K562 (cell line): Measurements from ENCODE around the gene TCF7. TPM values are rescaled to one million over a fixed set of nuclear protein-coding genes. Genes with fewer than 3 reads are reported as not detected.

ENCODE experiments used
- ATAC-seq: fragments of 200-7000 bp; cut with Tn5 transposase; 3 replicates; pipeline ENCODE4 v1.9.1; 2020; ENCODE audit warnings: moderate library complexity
- BruUV-seq: library from RNA; stranded (reverse); fragments of 400-500 nt; replicated peaks from 2 replicates; lab custom pipeline; 2021; lab: Mats Ljungman, UMichigan
- CTCF ChIA-PET: fragments of 300-600 bp; formaldehyde crosslinking; extraction: SDS; loops from one replicate; lab custom pipeline; 2021; ENCODE audit warnings: low intra/inter-chr PET ratio; lab: Yijun Ruan, JAX
- POLR2A ChIA-PET: fragments of 300-600, 350-650 bp; sonication (Branson Sonifier 250); formaldehyde crosslinking; extraction: SDS; loops from one replicate; lab custom pipeline; 2021; ENCODE audit warnings: antibody characterized with exemption, inconsistent platforms; lab: Yijun Ruan, JAX
- DNase-seq, 4 experiments: peaks; one replicate each; pipeline versions ENCODE4 v3.0.0 to v3.0.0-alpha.2; 2011 to 2018; ENCODE audit warnings: low spot score in 3 of 4, mixed read lengths in 3 of 4; ENCODE audit errors: extremely low read depth in 1 of 4
- FAIRE-seq: peaks from 2 replicates; lab custom pipeline; 2011; peaks lifted over from hg19 to GRCh38; lab: Jason Lieb, UNC
- H2AFZ ChIP-seq: 2 replicates; pipeline ENCODE4 v1.6.0; 2011; ENCODE audit warnings: low read depth, low read length, control low read depth, inconsistent platforms
- H3K27ac ChIP-seq: fragments of 200-600 bp; 3 replicates; pipeline ENCODE4 v1.8.0; 2011; ENCODE audit warnings: low read depth, mild to moderate bottlenecking, control low read depth, inconsistent platforms, low read length, moderate library complexity, mixed read lengths; ENCODE audit errors: extremely low read depth
- H3K27me3 ChIP-seq, 2 experiments: fragments of 300-600 bp in 1 of 2; 2 replicates in 1 of 2; 3 replicates in 1 of 2; pipeline versions ENCODE4 v1.6.0 to v1.8.0; 2011; ENCODE audit warnings: inconsistent platforms in 2 of 2, low read length in 2 of 2, mild to moderate bottlenecking in 1 of 2, mixed read lengths in 1 of 2, moderate library complexity in 1 of 2; ENCODE audit not compliant: control insufficient read depth in 2 of 2, insufficient read depth in 2 of 2
- H3K36me3 ChIP-seq: fragments of 300-600 bp; 3 replicates; pipeline ENCODE4 v1.8.0; 2011; ENCODE audit warnings: mild to moderate bottlenecking, low read length, inconsistent platforms; ENCODE audit not compliant: control insufficient read depth, insufficient read depth
- H3K4me1 ChIP-seq, 2 experiments: fragments of 200-600 bp in 1 of 2; replicated peaks in 1 of 2; 2 replicates in 1 of 2; 3 replicates in 1 of 2; pipeline versions ENCODE4 v1.5.1 to v1.8.0; 2011; ENCODE audit warnings: inconsistent platforms in 2 of 2, low read length in 2 of 2, mild to moderate bottlenecking in 1 of 2, mixed read lengths in 1 of 2, moderate library complexity in 1 of 2; ENCODE audit not compliant: control insufficient read depth in 2 of 2, insufficient read depth in 2 of 2
- H3K4me2 ChIP-seq: 2 replicates; pipeline ENCODE4 v1.6.1; 2011; ENCODE audit warnings: low read length, control low read depth, inconsistent platforms, mixed read lengths; ENCODE audit not compliant: insufficient read depth
- H3K4me3 ChIP-seq: fragments of 200-600 bp; sonication (generic), shearing (Covaris generic); 2 replicates; pipeline ENCODE4 v1.5.1; 2016; ENCODE audit warnings: control low read depth, inconsistent platforms
- H3K79me2 ChIP-seq: fragments of 200-600 bp; 3 replicates; pipeline ENCODE4 v1.8.0; 2011; ENCODE audit warnings: low read length, inconsistent platforms; ENCODE audit not compliant: control insufficient read depth, insufficient read depth
- H3K9ac ChIP-seq, 2 experiments: 2 replicates each; pipeline versions ENCODE4 v1.6.0 to v1.6.1; 2011; ENCODE audit warnings: low read depth in 2 of 2, low read length in 2 of 2, control low read depth in 1 of 2, inconsistent platforms in 1 of 2, mild to moderate bottlenecking in 1 of 2, mixed read lengths in 1 of 2; ENCODE audit not compliant: insufficient read depth in 1 of 2
- H3K9me1 ChIP-seq: one replicate; pipeline ENCODE4 v1.6.0; 2011; ENCODE audit warnings: inconsistent platforms, mild to moderate bottlenecking, low read length, moderate library complexity; ENCODE audit not compliant: control insufficient read depth, insufficient read depth
- H3K9me3 ChIP-seq: replicated peaks from 2 replicates; pipeline ENCODE4 v1.5.1; 2011; ENCODE audit warnings: low read depth, low read length, inconsistent platforms; ENCODE audit not compliant: control insufficient read depth, insufficient read depth
- H4K20me1 ChIP-seq: replicated peaks from 2 replicates; pipeline ENCODE4 v1.6.1; 2011; ENCODE audit warnings: low read length, inconsistent platforms, mixed read lengths; ENCODE audit not compliant: control insufficient read depth, insufficient read depth
- ESRRB ChIP-seq: fragments of 250-450 bp; sonication (Bioruptor Pico); IDR thresholded peaks from 2 replicates; pipeline ENCODE4 v1.5.0; 2020; ENCODE audit warnings: mild to moderate bottlenecking, moderate library complexity, borderline replicate concordance
- HMGN3 ChIP-seq: IDR thresholded peaks from 2 replicates; pipeline ENCODE4 v1.6.1; 2011; ENCODE audit warnings: borderline replicate concordance, low read depth, mild to moderate bottlenecking, mixed read lengths, low read length; ENCODE audit not compliant: insufficient read length; ENCODE audit errors: extremely low read depth
- HNRNPLL ChIP-seq: fragments of 200-400 bp; formaldehyde crosslinking; IDR thresholded peaks from 2 replicates; pipeline ENCODE4 v1.6.1; 2017; ENCODE audit warnings: low read length, low read depth, mild to moderate bottlenecking; ENCODE audit not compliant: poor library complexity, severe bottlenecking
- HSF4 ChIP-seq: fragments of 250-450 bp; sonication (Bioruptor Pico); IDR thresholded peaks from 2 replicates; pipeline ENCODE4 v2.1.2; 2022; ENCODE audit warnings: mild to moderate bottlenecking, moderate library complexity, borderline replicate concordance
- KAT7 ChIP-seq: sonication (generic); formaldehyde crosslinking; IDR thresholded peaks from 2 replicates; pipeline ENCODE4 v1.8.0; 2022; ENCODE audit warnings: missing genetic modification reagents, mild to moderate bottlenecking, borderline replicate concordance
- RNF2 ChIP-seq: sonication (generic); IDR thresholded peaks from 2 replicates; pipeline ENCODE4 v1.6.1; 2016
- SRSF9 ChIP-seq: fragments of 200-400 bp; formaldehyde crosslinking; IDR thresholded peaks from 2 replicates; pipeline ENCODE4 v1.6.1; 2017; ENCODE audit warnings: low read depth, low read length, borderline replicate concordance
- YBX1 ChIP-seq: fragments of 450-650 bp; IDR thresholded peaks from 2 replicates; pipeline ENCODE4 v1.7.1; 2016; ENCODE audit warnings: mild to moderate bottlenecking
- ZC3H11A ChIP-seq: IDR thresholded peaks from 2 replicates; pipeline ENCODE4 v1.6.1; 2012; ENCODE audit warnings: low read depth, low read length, improper control_type of control experiment
- WGBS: fragments of 100-300 bp; shearing (Covaris generic); methylation state at CpG from one replicate; pipeline ENCODE4 v1.1.6; 2016; ENCODE audit warnings: low coverage, mixed read lengths; ENCODE audit not compliant: insufficient coverage; ENCODE audit errors: missing lambda C conversion rate; 5-methylcytosine and 5-hydroxymethylcytosine counted together
- in situ Hi-C: fragments of 300-500 bp; cut with MboI; formaldehyde crosslinking; loops from 4 replicates; pipeline ENCODE4 v1.15.0; 2018; ENCODE audit warnings: inconsistent platforms, mixed read lengths
- intact Hi-C: fragments of 100-400 bp; cut with micrococcal nuclease; formaldehyde crosslinking; loops from 2 replicates; pipeline ENCODE4 v1.14.2; 2022
- polyA plus RNA-seq, 8 experiments: library from polyadenylated mRNA; depleted of rRNA in 4 of 8; stranded (reverse) in 5 of 8; unstranded in 3 of 8; fragments of >200 nt; fragmentation: Nextera tagmentation in 2 of 8; fragmentation: Illumina TruSeq in 1 of 8; extraction: Ambion mirVana in 2 of 8; extraction: Trizol in 1 of 8; gene quantifications; 2 replicates each; pipeline versions ENCODE4 v1.2.1 to v1.2.3, GENCODE V29; 2011 to 2014; ENCODE audit warnings: inconsistent platforms in 1 of 8, missing spikeins in 1 of 8
- total RNA-seq, 7 experiments: library from RNA; depleted of rRNA in 6 of 7; stranded (reverse); fragments of >200 nt in 6 of 7; fragmentation: Illumina TruSeq in 2 of 7; extraction: Trizol in 2 of 7; gene quantifications; 2 replicates each; pipeline versions ENCODE4 v1.2.1 to v1.2.3, GENCODE V29; 2011 to 2021; ENCODE audit warnings: low replicate concordance in 1 of 7
- TF ChIP-seq, protein P1 (sequence below): sonication (generic); formaldehyde crosslinking; IDR thresholded peaks from 2 replicates; pipeline ENCODE4 v1.8.0; 2023; ENCODE audit warnings: mild to moderate bottlenecking, missing genetic modification reagents
- TF ChIP-seq, protein P2 (sequence below): fragments of 450-650 bp; IDR thresholded peaks from 2 replicates; pipeline ENCODE4 v1.6.1; 2014; ENCODE audit warnings: low read depth, mild to moderate bottlenecking, moderate library complexity, borderline replicate concordance

TCF7 gene
- total and polyA plus RNA-seq, 9 of the 15 experiments (the other 6 are each of a cell fraction or from before 2014, with no cell fraction given): 1.6 to 14.9 (median 4.2) TPM

DNA sequence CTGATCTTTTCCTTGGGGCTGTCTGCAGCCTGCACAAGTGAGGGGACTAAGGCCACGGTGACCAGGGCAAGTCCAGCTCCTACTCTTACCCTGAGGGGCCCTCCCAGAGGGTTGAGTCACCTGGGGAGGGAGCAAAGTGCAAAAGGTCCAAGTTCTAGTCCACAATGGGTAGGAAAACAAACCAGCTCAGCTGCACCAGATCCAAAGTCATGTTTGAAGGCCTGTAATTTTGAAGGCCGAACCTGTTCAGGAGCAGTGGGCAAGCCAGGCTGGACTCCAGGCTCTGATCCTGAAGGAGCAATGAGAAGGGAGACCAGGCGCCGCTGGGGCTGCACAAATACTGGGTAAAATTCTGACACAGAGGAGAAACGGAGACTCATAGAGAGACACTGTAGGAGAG lies 15.8 kb upstream of the TCF7 start:
- Histone ChIP-seq H3K9me1 (no peaks in the 10 kb centered on the region), H3K4me3 (no peak overlapping the region), H3K9me3 (no peaks in the 10 kb centered on the region), H3K4me2 (no peak overlapping the region), H3K27ac (no peak overlapping the region), H3K36me3 (no peaks in the 10 kb centered on the region), H3K79me2 (no peaks in the 10 kb centered on the region), H3K9ac (no peak overlapping the region), H3K4me1 (peaks cover 0 to 12% of the 10 kb centered on the region in 2 experiments; a peak in 2 of 5 replicates), H2AFZ (no peak overlapping the region), H4K20me1 (no peaks in the 10 kb centered on the region), H3K27me3 (peaks cover 5 to 12% of the 10 kb centered on the region in 2 experiments; a peak in 4 of 5 replicates)
- TF ChIP-seq SRSF9 (no peak), ESRRB (CRISPR knock-in tag) (no peak), HSF4 (no peak), YBX1 (no peak), HMGN3 (no peak), KAT7 (CRISPR knock-in tag) (no peak), RNF2 (no peak), HNRNPLL (no peak), ZC3H11A (no peak)
- TF ChIP-seq, protein P1, sequence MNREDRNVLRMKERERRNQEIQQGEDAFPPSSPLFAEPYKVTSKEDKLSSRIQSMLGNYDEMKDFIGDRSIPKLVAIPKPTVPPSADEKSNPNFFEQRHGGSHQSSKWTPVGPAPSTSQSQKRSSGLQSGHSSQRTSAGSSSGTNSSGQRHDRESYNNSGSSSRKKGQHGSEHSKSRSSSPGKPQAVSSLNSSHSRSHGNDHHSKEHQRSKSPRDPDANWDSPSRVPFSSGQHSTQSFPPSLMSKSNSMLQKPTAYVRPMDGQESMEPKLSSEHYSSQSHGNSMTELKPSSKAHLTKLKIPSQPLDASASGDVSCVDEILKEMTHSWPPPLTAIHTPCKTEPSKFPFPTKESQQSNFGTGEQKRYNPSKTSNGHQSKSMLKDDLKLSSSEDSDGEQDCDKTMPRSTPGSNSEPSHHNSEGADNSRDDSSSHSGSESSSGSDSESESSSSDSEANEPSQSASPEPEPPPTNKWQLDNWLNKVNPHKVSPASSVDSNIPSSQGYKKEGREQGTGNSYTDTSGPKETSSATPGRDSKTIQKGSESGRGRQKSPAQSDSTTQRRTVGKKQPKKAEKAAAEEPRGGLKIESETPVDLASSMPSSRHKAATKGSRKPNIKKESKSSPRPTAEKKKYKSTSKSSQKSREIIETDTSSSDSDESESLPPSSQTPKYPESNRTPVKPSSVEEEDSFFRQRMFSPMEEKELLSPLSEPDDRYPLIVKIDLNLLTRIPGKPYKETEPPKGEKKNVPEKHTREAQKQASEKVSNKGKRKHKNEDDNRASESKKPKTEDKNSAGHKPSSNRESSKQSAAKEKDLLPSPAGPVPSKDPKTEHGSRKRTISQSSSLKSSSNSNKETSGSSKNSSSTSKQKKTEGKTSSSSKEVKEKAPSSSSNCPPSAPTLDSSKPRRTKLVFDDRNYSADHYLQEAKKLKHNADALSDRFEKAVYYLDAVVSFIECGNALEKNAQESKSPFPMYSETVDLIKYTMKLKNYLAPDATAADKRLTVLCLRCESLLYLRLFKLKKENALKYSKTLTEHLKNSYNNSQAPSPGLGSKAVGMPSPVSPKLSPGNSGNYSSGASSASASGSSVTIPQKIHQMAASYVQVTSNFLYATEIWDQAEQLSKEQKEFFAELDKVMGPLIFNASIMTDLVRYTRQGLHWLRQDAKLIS (CRISPR knock-in tag): no peak
- TF ChIP-seq, protein P2, sequence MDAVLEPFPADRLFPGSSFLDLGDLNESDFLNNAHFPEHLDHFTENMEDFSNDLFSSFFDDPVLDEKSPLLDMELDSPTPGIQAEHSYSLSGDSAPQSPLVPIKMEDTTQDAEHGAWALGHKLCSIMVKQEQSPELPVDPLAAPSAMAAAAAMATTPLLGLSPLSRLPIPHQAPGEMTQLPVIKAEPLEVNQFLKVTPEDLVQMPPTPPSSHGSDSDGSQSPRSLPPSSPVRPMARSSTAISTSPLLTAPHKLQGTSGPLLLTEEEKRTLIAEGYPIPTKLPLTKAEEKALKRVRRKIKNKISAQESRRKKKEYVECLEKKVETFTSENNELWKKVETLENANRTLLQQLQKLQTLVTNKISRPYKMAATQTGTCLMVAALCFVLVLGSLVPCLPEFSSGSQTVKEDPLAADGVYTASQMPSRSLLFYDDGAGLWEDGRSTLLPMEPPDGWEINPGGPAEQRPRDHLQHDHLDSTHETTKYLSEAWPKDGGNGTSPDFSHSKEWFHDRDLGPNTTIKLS: no peak
- CTCF ChIA-PET: interaction anchor here (0.6 to 1.2 kb wide), 2 partner anchors 59 to 332 kb away, joined by 3 to 4 read pairs; no protein-coding TSS in a partner anchor
- ATAC-seq (no peak), DNase-seq (no peak), FAIRE-seq (no peak)
- no TSS peak for BruUV-seq
- intact Hi-C loops: no loop called here
- 46% methylated on average over 5 of the region's 5 CpGs for whole genome bisulfite sequencing
- in situ Hi-C loops: no loop called here
- POLR2A ChIA-PET: interaction anchor here (0.9 to 1.7 kb wide), 2 partner anchors 32 to 45 kb away, joined by 3 to 4 read pairs; no protein-coding TSS in a partner anchor
